C1 segment of cervical spinal cord (tissue), 14 donors: ENCODE measurements around the gene AMN1.
A peak's percentile ranks its signal among the peaks of the same experiment; 100 is the strongest.
"Not testable (repeated sequence)": the region's sequence is repeated elsewhere in the genome, so short reads cannot be mapped to it uniquely, and the experiment has no call there.

Source experiments
- DNase-seq, 14 donors: peaks; one replicate each; lab custom pipeline; 2025; lab: John Stamatoyannopoulos, UW

AMN1 gene

GRCh38 chr12:31733549-31734432, 5.0 kb upstream of the AMN1 start:
- not testable (repeated sequence) for DNase-seq

GRCh38 chr12:31732926-31733548, 4.2 kb upstream of the AMN1 start:
- no peak for DNase-seq

DNA sequence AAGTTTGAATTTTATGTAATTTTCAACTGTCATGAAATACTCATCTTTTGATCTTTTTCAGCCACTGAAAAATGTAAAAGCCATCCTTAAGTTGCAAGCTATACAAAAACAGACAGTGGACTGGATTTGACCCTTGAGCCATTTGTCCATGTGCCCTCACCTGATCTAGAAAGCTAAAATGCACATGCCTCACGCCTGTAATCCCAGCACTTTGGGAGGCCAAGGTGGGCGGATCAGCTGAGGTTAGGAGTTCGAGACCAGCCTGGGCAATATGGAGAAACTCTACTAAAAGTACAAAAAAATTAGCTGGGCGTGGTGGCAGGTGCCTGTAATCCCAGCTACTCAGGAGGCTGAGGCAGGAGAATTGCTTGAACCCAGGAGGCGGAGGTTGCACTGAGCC, 2.4 kb upstream of the AMN1 start:
- not testable (repeated sequence) for DNase-seq

DNA sequence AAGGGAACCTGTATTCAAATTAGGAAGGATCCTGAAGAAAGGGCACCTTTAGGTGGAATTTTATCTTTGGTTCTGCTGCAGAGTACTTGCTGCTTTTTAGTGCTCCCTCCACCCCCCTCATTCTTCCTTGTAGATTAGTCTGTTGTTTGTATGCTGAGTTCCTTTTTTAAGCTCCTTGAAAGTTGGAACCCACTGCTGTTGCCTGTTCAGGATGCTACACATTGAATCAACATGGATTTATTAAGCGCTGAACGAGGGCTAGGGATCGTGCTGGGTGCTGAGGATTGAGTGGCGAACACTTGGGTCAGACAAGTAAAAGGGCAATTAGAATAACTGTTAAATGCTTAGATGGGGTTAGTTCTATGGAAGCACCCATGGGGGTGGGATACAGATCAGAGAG, 884 bp upstream of the AMN1 start:
- DNase-seq, result no peak

- DNase-seq, result peak in 5 of 14 donors; percentile 54 to 75 (median 75)
Observed at GRCh38 chr12:31728289-31728916, 418 bp downstream of the AMN1 start.

GRCh38 chr12:31727192-31727591, 1.6 kb downstream of the AMN1 start:
- DNase-seq, result no peak

GRCh38 chr12:31726575-31726974, 2.2 kb downstream of the AMN1 start:
- no peak for DNase-seq

- DNase-seq, result no peak
Observed at GRCh38 chr12:31724557-31724956, 4.3 kb downstream of the AMN1 start.

DNA sequence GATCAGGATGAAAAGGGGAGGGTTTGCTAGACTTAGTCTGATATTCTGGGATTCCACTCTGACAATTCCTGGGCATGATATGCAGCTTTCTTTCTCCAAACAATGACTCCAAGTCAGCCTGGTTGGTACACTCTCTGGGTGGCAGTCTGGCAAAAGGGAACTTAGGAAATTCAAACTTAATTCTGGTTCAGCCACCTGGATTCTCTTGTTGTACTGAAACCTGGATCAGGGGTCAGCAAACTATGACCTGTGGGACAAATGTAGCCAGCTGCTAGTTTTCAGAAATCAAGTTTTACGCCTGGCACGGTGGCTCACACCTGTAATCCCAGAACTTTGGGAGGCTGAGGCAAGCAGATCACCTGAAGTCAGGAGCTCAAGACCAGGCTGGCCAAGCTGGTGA, 6.2 kb downstream of the AMN1 start:
- no peak for DNase-seq

- DNase-seq, result not testable (repeated sequence)
Observed at GRCh38 chr12:31718542-31719198, 10.2 kb downstream of the AMN1 start.

- DNase-seq, result not testable (repeated sequence)
Observed at GRCh38 chr12:31716998-31717397, 11.8 kb downstream of the AMN1 start.

- peak in 3 of 14 donors; percentile 3 to 11 (median 8) for DNase-seq
Observed at GRCh38 chr12:31715283-31715825, 13.5 kb downstream of the AMN1 start.

- no peak for DNase-seq
Observed at GRCh38 chr12:31714406-31715271, 14.2 kb downstream of the AMN1 start.

GRCh38 chr12:31712877-31713276, 15.9 kb downstream of the AMN1 start:
- DNase-seq, result no peak

DNA sequence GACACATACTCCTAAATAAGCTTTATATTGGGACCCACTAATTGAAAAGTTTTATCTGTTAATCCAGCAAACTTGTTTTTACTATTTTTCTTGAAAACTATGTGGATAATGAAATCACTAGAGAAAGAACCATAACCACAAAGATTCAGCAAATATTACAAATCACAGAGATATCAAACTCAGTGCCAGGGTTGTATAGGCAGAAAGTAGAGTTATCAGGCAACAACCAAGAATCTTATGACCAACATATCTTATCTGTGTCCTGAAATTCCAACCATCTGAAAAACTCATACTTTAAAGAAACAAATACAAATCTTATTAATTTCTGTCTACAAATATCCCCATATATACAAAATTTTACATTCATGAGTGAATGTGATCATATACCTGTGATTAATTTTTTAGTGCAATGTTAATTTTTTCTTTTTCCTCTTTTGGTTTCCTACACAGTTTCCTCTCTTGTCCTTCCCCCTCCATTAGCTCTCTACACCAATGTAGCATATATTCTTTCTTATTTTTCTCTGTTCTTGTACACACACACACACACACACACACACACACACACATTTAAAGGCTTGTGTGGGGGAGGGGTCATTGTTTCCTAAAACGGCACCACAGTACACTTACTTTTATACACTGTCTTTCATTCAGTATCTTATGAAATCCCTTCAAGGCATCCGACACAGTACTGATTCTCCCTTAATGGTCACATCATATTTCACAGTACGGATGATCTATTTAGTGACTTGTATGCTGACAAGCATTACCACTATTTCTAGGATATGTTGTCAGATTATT, 18.6 kb downstream of the AMN1 start:
- no peak for DNase-seq

- DNase-seq, result not testable (repeated sequence)
Observed at GRCh38 chr12:31708118-31708517, 20.7 kb downstream of the AMN1 start.

DNA sequence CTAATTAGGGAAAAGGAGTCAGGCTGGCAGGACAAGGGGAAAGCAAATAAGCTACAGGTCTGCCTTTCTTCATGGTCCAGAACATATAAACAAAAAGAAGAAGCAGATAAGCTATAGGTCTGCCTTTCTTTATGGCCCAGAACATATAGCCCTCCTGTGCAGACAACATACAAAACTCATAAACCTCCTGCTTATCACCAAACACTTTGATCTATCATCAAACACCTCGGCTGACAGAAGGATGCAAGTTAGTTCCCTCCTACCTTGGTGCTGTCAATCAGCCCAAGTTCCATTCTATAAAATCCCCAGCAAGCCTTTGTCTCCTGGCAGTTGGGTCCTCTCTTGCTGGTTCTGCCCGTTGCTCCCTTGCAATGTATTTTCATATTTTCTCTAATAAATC, 23.2 kb downstream of the AMN1 start:
- DNase-seq, result no peak

- DNase-seq, result no peak
Observed at GRCh38 chr12:31702047-31702446, 26.8 kb downstream of the AMN1 start.

- DNase-seq, result not testable (repeated sequence)
Observed at GRCh38 chr12:31689921-31690320, 38.9 kb downstream of the AMN1 start.

DNA sequence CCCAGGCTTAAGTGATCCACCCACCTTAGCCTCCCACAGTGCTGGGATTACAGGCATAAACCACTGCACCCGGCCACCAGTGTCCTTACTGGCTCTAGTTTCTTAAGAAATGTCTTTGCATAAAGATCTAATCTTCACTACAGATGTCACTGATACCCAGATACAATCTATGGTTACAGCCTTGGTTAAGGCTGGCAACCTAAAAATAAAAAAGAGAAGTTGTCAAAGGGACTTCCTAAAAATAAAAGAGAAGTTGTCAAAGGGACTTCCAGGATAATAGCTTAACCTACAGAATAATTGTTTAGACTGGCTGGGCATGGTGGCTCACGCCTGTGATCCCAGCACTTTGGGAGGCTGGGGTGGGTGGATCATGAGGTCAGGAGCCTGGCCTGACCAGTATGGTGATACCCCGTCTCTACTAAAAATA, 41.7 kb downstream of the AMN1 start:
- DNase-seq, result peak in 1 of 14 donors; percentile 3
